Measurements from ENCODE around the gene KIAA1217. TPM values are rescaled to one million over a fixed set of nuclear protein-coding genes. Genes with fewer than 3 reads are reported as not detected.

Gene KIAA1217
- polyA plus RNA-seq, 1 of the 3 experiments (the other 2 are of a cell fraction) = 7.2 TPM

GRCh38 chr10:24303522-24304310 is 94.8 kb downstream of the KIAA1217 start:
- no peaks in the 10 kb centered on the region for H3K9me3 ChIP-seq
- no peak for DNase-seq
- no peak overlapping the region for H3K9ac ChIP-seq
- 69% methylated on average over 8 of the region's 8 CpGs for WGBS (ENCODE audit: low lambda C conversion rate)
- peaks cover 5% of the 10 kb centered on the region for H3F3A ChIP-seq (replicated peaks; ENCODE audit: insufficient read depth)
- no peaks in the 10 kb centered on the region for H3K9me2 ChIP-seq
- TF ChIP-seq POLR2AphosphoS5 (IDR thresholded peaks at IDR 0.05; ENCODE audit: low read depth, low read length) (no peak), USF2 (IDR thresholded peaks at IDR 0.05; ENCODE audit: borderline replicate concordance, low read depth, low read length) (no peak), ZBTB33 (IDR thresholded peaks at IDR 0.05; ENCODE audit: borderline replicate concordance, low read depth) (no peak), MXI1 (IDR thresholded peaks at IDR 0.05; ENCODE audit: low read depth, low read length) (no peak), MAX (IDR thresholded peaks at IDR 0.05; ENCODE audit: low read depth) (no peak), TAF1 (IDR thresholded peaks at IDR 0.05; ENCODE audit: borderline replicate concordance, low read depth, low read length) (no peak), TCF12 (IDR thresholded peaks at IDR 0.05) (no peak), YY1 (IDR thresholded peaks at IDR 0.05; ENCODE audit: low read depth) (no peak), NRF1 (IDR thresholded peaks at IDR 0.05; ENCODE audit: low read depth, low read length) (no peak), GABPA (IDR thresholded peaks at IDR 0.05; ENCODE audit: low read depth) (no peak), SIN3A (IDR thresholded peaks at IDR 0.05; ENCODE audit: borderline replicate concordance, low read depth, low read length) (no peak), IRF3 (IDR thresholded peaks at IDR 0.05; ENCODE audit: low read depth, low read length) (no peak), RCOR1 (IDR thresholded peaks at IDR 0.05; ENCODE audit: low read length) (no peak), RAD21 (IDR thresholded peaks at IDR 0.05; ENCODE audit: low read length) (no peak)
- no peaks in the 10 kb centered on the region for H3K36me3 ChIP-seq (replicated peaks in 1 of 2; ENCODE audit: control insufficient read depth in 1 of 2, insufficient read depth in 2 of 2, low read length in 1 of 2)
- H3K79me2 ChIP-seq (ENCODE audit: insufficient read depth) = no peaks in the 10 kb centered on the region
- H3K4me2 ChIP-seq = no peak overlapping the region
- H2AFZ ChIP-seq (ENCODE audit: low read depth) = no peak overlapping the region
- POLR2A ChIA-PET = interaction anchor here (0.6 kb wide), 1 partner anchor 55 kb away, joined by 3 read pairs; no protein-coding TSS in a partner anchor
- H3K27ac ChIP-seq (ENCODE audit: low read depth in 2 of 2, low read length in 1 of 2) = no peak overlapping the region
- peaks cover 4 to 11% of the 10 kb centered on the region in 2 experiments; a peak in 2 of 4 replicates for H3K4me1 ChIP-seq (ENCODE audit: control insufficient read depth in 1 of 2, insufficient read depth in 2 of 2, low read depth in 1 of 2, low read length in 1 of 2)
- H4K20me1 ChIP-seq (ENCODE audit: insufficient read depth) = no peaks in the 10 kb centered on the region
- no peaks in the 10 kb centered on the region for H3K27me3 ChIP-seq (ENCODE audit: insufficient read depth)
- CTCF ChIA-PET = no interaction called here
- H3K4me3 ChIP-seq (ENCODE audit: low read depth in 2 of 2, low read length in 1 of 2) = no peak overlapping the region
